RWPE2 (cell line): ENCODE measurements around the gene DPF3.

Experiments
- ATAC-seq: fragments of 200-7000 bp; cut with Tn5 transposase; 3 replicates; pipeline ENCODE4 v1.9.1; 2021; ENCODE audit warnings: low read depth
- DNase-seq: peaks from one replicate; pipeline ENCODE4 v3.0.0-alpha.2; 2020; ENCODE audit warnings: low spot score
- H3K27ac ChIP-seq: fragments of 450-650 bp; 2 replicates; pipeline ENCODE4 v1.5.1; 2017; ENCODE audit warnings: mild to moderate bottlenecking; ENCODE audit not compliant: poor library complexity, severe bottlenecking
- H3K27me3 ChIP-seq: fragments of 250-450 bp; sonication (Bioruptor Pico); 2 replicates; pipeline ENCODE4 v1.5.1; 2021; ENCODE audit warnings: mild to moderate bottlenecking, moderate library complexity; ENCODE audit not compliant: insufficient read depth, poor library complexity, severe bottlenecking
- H3K36me3 ChIP-seq: fragments of 250-450 bp; sonication (Bioruptor Pico); 2 replicates; pipeline ENCODE4 v1.5.1; 2020; ENCODE audit warnings: low read depth, mild to moderate bottlenecking, moderate library complexity
- H3K4me1 ChIP-seq: fragments of 250-450 bp; sonication (Bioruptor Pico); 2 replicates; pipeline ENCODE4 v1.5.1; 2021; ENCODE audit warnings: mild to moderate bottlenecking, moderate library complexity; ENCODE audit not compliant: insufficient read depth, poor library complexity, severe bottlenecking
- H3K4me3 ChIP-seq: fragments of 250-450 bp; sonication (Bioruptor Pico); 2 replicates; pipeline ENCODE4 v1.5.1; 2021; ENCODE audit warnings: mild to moderate bottlenecking, moderate library complexity; ENCODE audit not compliant: severe bottlenecking
- H3K9me3 ChIP-seq: fragments of 250-450 bp; sonication (Bioruptor Pico); 2 replicates; pipeline ENCODE4 v1.5.1; 2021; ENCODE audit warnings: mild to moderate bottlenecking, moderate library complexity; ENCODE audit not compliant: severe bottlenecking
- CTCF ChIP-seq: fragments of 450-650 bp; IDR thresholded peaks from one replicate; pipeline ENCODE4 v1.5.1; 2017; ENCODE audit warnings: mild to moderate bottlenecking, moderate library complexity; ENCODE audit not compliant: poor library complexity, severe bottlenecking

The DPF3 gene

GRCh38 chr14:72665259-72665658 lies 228.6 kb downstream of the DPF3 start:
- no peaks in the 10 kb centered on the region for H3K27me3 ChIP-seq
- no peak overlapping the region for H3K4me3 ChIP-seq
- DNase-seq (no peak), ATAC-seq (peak; percentile 93)
- no peaks in the 10 kb centered on the region for H3K36me3 ChIP-seq
- peak overlapping the region; percentile 89 for H3K27ac ChIP-seq
- no peaks in the 10 kb centered on the region for H3K9me3 ChIP-seq
- H3K4me1 ChIP-seq = peaks cover 25% of the 10 kb centered on the region
- no peak for TF ChIP-seq CTCF

GRCh38 chr14:72664651-72665050 lies 229.2 kb downstream of the DPF3 start:
- Histone ChIP-seq H3K27ac (peak overlapping the region; percentile 89), H3K4me3 (no peak overlapping the region), H3K36me3 (no peaks in the 10 kb centered on the region), H3K9me3 (no peaks in the 10 kb centered on the region), H3K27me3 (no peaks in the 10 kb centered on the region), H3K4me1 (peaks cover 25% of the 10 kb centered on the region)
- no peak for DNase-seq
- ATAC-seq = no peak
- TF ChIP-seq CTCF = no peak

GRCh38 chr14:72663956-72664650 lies 229.8 kb downstream of the DPF3 start:
- Histone ChIP-seq H3K27ac (peak overlapping the region; percentile 89), H3K4me1 (peaks cover 25% of the 10 kb centered on the region), H3K27me3 (no peaks in the 10 kb centered on the region), H3K36me3 (no peaks in the 10 kb centered on the region), H3K9me3 (no peaks in the 10 kb centered on the region), H3K4me3 (no peak overlapping the region)
- ATAC-seq = no peak
- no peak for DNase-seq
- no peak for TF ChIP-seq CTCF

GRCh38 chr14:72663076-72663487 lies 230.8 kb downstream of the DPF3 start:
- Histone ChIP-seq H3K4me1 (peaks cover 25% of the 10 kb centered on the region), H3K9me3 (no peaks in the 10 kb centered on the region), H3K27me3 (no peaks in the 10 kb centered on the region), H3K36me3 (no peaks in the 10 kb centered on the region), H3K27ac (no peak overlapping the region), H3K4me3 (no peak overlapping the region)
- TF ChIP-seq CTCF = no peak
- DNase-seq (no peak), ATAC-seq (no peak)

GRCh38 chr14:72662214-72662613 lies 231.7 kb downstream of the DPF3 start:
- H3K4me3 ChIP-seq = no peak overlapping the region
- ATAC-seq = no peak
- no peaks in the 10 kb centered on the region for H3K27me3 ChIP-seq
- TF ChIP-seq CTCF = no peak
- no peaks in the 10 kb centered on the region for H3K9me3 ChIP-seq
- DNase-seq = no peak
- H3K4me1 ChIP-seq = peaks cover 25% of the 10 kb centered on the region
- H3K27ac ChIP-seq = no peak overlapping the region
- H3K36me3 ChIP-seq = no peaks in the 10 kb centered on the region
